RPMI8226 (cell line): ENCODE data around the gene ARHGAP40.

ENCODE experiments used
- DNase-seq: peaks from one replicate; pipeline ENCODE4 v3.0.0-alpha.2; 2015

The ARHGAP40 gene

DNA sequence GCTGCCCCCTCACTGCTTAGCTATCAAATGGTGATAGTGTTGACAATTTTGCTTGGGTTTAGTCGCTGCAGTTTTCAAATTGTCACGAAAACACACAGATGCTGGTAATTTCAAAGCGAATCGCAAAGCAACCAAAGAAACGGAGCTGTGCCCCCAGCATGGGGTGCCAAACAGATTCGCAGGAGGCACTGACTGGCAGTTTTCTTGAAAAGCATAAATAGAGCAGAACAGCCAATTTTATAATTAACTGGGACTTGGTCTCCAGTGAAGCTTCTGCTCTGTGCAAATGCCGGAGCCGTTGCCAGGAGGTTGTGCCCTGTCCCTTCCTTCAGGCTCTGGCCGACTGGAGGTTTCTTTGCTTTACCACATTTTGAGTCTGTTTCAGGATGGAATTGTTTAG lies 18.8 kb downstream of the ARHGAP40 start:
- no peak for DNase-seq

DNA sequence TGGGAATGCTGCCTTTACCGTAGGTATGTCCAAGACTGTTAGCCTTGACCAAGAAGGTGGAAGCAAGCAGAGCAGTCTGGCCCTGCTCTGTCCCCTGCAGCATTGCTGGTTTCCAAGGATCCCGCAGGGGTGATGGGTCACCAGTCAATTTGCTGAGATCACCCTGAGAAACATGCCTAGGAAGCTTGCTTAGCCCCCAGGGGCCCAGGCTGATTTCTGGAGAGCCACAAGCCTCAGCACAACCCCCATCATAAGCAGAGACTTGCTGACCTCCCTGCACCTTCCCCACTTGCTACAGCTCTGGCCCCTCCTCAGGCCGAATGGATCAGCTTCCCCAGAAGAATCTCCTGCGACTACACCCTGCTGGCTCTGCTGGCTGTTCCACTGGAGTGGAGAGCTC lies 21.5 kb downstream of the ARHGAP40 start:
- DNase-seq: no peak

DNA sequence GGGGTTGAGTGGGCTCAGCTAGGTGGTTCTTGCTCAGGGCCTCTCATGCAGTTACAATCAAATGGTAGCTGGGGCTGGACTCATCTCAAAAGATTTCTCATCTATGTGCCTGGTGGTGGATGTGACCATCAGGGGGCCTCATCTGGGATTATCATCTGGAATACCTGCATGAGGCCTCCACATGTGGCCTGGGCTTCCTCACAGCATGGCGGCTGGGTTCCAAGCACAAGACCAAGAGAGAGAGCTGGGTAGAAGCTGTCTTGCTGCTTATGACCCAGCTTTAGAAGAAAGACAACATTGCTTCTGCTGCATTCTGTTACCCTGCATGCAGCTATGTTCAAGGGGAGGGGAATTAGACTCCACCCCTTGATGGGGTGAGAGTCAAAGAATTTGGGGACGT lies 22.5 kb downstream of the ARHGAP40 start:
- DNase-seq: no peak

DNA sequence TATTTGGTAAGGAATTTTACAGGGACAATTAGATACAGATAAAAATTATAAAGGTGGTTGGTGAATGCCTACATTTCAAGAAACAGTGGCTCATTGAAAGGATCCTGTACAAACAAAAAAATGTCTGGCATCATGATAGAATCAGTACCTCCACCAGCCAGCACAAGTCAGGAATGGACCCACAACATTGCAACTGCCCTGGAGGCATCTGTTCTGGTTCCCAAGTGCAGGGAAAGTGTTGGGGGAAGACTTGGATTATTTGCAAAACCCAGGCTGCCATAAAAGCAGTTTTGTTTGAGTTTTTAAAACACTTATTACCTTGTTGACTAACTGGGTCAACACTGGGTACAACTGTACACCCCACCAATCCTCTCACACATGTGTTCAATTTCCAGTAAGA lies 24.3 kb downstream of the ARHGAP40 start:
- DNase-seq: no peak

DNA sequence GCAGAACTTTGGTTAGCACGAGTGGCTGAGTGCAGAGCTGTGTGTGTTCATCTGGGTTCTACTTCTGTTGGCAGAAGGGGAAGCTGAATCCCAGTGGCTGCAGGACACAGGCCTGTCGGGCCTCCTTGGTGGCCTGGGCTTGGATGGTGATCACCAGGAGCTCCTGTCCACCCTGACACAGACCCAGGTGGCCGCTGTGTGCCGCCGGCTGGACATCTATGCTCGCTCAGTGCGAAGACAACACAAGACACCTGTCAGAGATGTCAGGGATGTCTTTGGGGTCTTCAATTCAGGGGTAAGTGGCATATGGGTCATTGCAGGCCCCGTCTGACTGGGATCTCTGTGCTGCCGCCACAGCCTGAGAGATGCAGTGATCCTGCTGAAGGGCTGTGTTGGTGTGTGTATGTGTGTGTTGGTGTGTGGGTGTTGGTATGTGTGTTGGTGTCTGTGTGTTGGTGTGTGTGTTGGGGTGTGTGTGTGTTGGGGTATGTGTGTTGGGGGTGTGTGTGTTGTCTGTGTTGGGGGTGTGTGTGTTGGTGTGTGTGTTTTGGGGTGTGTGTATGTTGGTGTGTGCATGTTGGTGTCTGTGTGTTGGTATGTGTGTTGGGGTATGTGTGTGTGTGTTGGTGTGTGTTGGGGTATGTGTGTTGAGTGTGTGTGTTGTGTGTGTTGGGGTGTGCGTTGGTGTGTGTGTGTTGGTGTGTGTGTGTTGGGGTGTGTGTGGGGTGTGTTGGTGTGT lies 25.5 kb downstream of the ARHGAP40 start:
- no peak for DNase-seq

DNA sequence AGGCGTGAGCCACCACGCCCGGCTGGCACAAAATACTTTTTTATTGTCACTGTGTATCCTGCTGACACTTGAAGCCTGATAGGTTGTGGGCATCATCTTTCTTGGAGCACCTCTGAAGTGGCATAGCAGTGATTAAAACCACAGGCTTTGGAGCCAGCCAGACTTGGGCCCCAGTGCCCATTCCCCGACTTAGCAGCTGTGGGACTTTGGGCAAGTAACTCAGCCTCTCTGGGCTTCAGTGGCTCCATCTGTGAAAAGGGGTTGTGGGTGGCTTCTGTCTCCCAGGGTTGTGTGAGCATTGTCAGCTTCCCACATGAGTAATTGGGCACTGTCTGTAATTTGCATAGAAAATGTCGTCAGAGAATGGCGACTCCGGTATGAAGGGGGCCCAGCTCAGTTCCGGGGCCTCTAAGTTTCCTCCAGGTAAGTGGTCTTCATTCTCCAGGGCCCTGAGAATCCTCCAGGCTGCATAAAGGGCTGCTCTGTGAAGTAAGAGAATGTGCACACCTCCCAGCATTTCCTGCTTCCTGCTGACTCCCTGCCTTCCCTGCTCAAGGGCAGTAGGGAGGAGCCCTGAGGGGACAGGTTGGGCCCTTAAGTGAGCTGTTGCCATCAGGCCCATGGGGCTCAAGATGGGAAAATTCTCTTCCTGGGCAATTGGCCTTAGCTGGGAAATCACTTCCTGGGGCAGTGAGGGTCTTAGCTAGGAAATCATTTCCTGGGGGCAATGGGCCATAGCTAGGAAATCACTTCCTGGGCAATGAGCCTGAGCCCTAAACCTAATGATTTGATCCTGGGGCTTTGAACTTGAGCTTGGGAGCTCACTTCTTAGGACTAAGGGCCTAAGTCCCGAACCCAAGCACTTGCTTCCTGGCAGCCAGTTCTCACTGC lies 27.2 kb downstream of the ARHGAP40 start:
- no peak for DNase-seq

DNA sequence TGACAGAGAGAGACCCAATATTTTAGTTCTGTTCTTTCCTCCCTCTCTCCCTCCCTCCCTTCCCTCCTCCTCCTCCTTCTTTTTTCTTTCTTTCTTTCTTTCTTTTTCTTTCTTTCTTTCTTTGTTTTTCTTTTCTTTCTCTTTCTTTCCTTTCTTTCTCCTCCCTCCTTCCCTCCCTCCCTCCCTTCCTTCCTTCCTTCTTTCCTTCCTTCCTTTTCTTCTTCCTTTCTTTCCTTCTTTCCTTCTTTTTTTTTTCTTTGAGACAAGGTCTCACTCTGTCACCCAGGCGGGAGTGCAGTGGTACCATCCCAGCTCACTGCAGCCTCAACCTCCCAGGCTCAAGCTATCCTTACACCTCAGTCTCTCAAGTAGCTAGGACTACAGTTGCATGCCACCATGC lies 28.4 kb downstream of the ARHGAP40 start:
- DNase-seq: no peak

DNA sequence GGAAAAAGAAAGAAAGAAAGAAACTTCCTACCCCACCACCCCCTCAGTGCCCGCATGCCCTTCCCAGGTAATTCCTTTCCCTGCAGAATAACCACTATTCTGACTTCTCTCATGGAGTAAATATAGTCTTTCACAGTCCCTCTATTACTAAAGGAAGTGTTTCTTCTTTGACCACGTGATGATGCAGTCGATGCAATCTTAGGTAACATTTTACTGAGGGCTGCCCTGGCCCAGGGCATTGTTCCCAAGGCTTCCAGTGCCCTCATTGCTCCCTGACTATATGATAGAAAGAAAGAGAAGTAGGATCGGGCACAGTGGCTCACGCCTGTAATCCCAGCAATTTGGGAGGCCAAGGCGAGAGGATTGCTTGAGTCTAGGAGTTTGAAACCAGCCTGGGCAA lies 29.1 kb downstream of the ARHGAP40 start:
- no peak for DNase-seq

DNA sequence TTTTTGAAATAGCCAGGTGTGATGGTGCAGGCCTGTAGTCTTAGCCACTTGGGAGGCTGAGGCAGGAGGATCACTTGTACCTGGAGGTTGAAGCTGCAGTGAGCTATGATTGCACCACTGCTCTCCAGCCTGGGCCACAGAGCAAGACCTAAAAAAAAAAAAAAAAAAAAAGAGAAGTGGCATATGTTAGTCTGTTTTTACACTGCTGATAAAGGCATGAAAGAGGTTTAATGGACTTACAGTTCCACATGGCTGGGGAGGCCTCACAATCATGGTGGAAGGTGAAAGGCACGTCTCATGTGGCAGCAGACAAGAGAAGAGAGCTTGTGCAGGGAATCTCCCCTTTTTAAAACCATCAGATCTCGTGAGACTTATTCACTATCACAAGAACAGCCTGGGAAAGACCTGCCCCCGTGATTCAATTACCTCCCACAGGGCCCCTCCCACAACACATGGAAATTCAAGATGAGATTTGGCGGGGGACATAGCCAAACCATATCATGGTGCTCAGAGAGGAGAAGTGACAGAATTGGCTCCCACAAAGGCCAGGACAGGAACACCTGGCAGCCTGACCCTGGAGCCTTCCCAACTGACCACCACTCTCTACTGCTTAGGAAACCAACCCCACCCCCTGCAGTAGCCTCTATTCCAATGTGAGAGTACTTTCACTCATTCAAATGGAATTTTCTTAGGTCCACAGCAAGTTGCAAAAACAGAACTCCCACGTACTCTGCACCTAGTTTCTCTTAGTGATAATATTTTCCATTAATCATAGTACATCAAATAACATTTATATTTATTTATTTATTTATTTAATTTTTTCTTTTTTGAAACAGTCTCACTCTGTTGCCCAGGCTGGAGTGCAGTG lies 29.8 kb downstream of the ARHGAP40 start:
- DNase-seq: no peak

DNA sequence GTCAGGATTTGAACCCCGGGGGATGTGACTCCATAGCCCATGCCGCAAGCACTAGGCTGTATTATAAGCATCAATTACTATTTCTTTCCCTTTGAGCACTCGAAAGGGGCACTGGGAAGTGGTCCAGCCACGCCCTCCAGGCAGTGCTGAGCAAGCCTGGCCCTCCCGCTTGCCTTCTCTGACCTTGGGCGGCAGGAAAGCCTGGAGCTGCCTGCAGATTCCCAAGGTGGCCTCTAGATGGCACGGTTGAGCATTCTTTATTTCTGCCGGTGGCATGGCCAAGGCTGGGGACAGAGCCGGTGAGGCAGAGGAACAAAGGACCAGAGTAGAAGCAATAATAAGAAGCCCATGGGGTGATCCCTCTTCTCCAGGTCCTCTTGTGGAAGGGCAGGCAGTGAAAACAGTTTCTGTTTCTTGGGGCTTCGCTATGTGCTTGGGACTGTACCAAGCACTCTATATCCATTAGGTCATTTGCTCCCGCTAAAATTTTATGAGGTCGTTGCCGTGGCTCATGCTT lies 32.0 kb downstream of the ARHGAP40 start:
- DNase-seq: peak; percentile 67

DNA sequence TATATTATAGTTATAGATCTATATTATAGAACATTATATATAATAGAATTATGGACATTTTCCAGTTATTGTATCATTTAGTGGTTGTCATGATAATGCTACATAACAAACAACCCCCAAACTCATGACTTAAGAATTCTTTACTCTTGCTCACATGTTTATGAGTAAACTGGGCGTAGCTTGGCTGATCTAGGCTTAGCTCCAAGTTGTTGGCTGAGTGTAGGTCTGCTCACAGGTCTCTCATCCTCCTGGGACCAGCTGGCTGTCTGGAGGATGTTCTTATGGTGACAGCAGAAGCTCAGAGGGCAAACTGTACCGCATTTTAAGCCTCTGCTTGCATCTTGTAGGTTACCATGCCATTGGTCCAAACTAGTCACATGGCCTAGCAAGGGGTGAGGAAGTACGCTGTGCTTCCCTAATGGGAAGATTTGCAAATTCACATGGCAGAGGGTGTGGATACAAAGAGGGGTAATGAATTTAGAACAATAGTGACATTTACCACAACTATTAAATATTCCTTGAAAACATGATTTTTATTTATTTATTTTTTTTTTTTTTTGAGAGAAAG lies 34.2 kb downstream of the ARHGAP40 start:
- no peak for DNase-seq

DNA sequence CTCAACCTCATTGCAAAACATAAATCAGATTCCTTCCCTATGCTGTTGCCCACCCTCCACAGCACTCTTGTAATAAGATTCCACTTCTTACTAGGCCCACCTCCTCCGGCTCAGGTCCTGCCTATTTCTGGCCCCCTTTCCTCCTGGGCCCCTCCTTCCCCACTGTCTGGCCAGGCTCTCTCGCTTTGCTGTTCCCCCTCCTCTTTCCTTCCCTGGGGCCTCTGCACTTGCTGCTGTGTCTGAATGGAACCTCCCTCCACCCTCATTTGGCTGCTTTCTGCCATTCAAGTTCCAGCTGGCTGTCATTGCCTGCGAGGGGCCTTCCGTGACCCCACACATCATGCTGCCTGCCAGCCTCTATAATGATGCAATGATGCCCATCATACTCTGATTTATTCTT lies 38.9 kb downstream of the ARHGAP40 start:
- DNase-seq: no peak

DNA sequence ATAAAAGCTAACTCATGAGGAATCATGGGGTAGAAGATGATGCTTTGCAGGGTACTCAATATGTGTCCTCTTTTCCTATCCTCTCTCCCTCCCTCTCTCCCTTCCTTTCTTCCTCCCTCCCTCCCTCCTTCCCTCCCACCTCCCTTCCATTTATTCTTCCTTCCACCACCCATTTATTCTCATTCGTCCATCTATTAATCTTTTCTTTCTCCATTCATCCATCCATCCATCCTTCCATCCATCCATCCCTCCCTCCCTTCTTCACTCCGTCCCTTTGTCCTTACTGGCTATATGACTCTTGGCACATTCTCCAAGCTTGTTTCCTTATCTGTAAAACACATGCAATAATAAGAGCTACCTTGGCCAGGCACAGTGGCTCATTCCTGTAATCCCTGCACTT lies 40.9 kb downstream of the ARHGAP40 start:
- DNase-seq: no peak

DNA sequence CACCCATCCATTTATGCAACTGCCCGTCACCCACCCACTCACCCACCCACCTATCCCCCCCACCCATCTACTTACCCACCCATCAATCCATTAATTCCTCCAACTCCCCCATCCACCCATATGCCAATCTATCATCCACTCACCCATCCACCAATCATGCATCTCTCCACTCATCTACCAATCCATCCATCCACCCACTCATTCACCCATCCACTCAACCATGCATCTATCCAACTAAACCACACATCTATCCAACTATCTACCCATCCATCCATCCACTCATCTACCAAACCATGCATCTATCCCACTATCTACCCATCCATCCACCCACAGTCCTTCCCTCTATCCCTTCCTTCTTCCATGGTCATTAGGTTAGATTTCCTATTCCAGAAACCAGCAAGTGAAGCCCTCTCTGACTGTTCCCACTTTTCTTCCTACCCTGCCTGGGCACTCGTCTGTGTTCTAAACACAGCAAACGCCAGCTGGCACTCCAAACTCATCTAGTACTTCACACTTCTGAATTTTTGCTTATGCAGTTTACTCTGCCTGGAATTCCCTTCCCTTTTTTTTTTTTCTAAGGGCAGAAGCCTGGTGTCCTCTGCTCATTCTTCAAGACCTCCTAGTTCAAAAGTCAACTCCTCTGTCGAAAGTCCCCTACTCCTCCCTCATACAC lies 43.1 kb downstream of the ARHGAP40 start:
- no peak for DNase-seq

DNA sequence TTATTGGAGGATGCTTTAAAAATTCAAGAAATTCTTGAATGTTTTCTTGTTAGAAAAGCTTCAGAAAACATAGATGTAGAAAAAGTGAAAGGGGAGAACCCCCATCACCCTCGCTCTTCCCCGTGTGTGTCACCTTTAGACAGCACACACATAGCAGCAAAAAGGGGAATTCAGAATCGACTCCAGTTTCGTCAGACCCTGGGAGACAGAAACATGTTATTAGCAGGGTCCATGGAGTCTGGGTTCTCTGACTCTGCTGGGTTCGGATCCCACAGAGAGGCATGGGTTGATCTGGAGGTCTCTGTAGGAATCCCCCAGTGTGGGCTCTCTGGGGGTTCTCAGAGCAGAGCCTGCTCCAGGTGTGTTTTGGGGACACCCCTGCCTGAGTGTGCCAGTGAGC lies 43.7 kb downstream of the ARHGAP40 start:
- DNase-seq: no peak

DNA sequence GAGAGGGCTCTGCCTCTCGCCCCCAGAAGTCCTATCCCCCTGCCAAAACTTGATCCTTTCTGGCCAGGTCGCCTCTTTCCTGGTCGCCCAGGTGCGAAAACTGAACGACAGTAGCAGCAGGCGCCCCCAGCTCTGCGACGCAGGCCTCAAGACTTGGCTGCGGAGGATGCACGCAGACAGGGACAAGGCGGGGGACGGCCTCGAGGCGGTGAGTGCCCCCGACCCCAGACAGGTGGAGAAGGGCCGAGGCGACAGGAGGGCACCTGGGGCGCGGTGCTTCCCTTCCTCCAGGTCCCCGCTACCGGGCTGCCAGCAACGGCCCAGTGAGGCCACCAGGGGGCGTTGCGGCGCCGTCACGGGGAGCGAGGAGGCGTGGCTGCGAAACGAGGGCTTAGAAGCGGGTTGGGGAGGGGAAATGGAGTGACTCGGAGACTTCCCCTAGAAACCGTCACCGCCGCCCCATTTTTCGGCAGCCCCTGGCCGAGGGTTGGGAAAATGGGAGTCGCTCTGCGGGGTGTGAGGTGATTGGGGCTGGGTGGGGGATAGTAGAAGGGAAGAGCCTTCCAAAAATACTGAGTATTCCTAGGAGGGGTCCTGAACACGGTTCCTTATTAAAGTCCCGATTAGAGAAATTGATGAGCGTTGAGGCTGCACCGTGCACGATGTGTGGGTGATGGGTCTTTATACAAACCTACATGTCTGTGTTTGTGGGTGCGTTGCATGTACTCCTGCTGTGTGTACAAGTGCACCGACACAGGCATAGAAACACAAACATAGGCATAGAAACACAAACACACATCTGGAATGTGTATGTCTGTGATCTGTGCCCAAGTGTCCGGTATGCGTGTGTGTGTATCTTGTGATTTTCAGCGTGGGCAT lies 44.6 kb downstream of the ARHGAP40 start:
- DNase-seq: peak; percentile 85

DNA sequence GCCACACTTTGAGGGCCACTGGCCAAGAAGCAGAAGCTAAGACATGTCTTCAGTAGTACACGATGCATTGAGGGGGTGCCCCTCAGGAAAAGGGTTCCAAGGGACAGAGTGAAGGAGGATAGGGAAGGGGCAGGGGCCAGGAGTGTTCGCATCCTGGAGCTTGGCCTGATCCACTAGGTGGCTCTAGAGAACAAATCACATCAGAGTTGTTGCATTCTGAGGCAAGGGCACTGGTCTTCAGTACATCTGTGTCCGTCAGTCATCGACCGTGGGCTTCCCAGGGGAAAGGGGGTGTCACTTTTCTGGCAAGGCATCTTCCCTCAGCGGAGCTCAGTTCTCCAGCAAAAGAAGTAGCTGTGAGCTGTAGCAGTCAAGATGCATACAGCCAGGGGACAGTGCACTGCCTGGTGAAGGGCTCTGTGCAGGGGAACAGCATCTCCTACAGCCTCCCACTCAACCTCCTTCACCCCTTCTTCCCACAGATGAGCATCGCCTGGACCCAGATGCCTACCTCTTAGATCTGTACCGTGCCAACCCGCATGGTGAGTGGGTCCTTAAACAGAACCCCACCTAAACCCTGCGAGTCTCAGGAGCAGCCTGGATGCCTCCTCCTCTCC lies 47.8 kb downstream of the ARHGAP40 start:
- peak; percentile 36 for DNase-seq

DNA sequence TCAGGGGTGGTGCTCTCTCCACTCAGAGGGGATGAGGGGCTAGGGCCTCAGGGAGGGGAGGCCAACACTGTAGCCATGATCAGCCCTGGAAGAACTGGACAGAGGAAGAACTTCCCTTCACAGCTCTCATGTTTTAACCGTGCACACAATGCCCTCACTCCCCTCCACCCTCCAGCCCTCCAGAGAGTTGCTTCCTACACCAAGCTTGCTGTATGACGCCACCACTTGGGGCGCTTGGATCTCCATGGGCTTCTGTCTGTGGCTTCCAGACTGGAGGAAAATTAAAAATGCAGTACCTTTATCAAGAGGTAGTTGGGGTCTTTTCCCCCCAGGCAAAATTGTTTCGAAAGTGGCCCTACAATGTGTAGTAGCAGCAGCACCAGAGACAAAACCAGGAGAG lies 48.4 kb downstream of the ARHGAP40 start:
- DNase-seq: no peak

DNA sequence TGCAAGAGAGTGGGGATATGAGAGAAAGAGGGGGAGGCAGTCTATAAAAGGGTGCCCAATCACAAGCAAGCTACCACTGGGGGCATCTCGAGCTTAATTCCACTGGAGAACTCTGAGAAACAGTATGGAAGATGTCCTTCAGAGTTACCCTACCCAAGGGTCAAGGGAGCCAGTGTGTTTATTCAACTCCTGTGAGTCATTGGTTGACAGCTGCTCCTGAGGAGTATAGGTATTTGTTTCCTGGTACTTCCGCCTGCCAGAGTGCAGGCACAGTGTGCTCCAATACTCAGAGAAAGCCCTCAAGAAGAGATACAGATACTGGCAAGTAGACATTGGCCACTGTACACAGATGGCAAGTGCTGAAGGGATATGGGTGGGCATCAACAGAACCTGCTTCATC lies 49.5 kb downstream of the ARHGAP40 start:
- DNase-seq: no peak

DNA sequence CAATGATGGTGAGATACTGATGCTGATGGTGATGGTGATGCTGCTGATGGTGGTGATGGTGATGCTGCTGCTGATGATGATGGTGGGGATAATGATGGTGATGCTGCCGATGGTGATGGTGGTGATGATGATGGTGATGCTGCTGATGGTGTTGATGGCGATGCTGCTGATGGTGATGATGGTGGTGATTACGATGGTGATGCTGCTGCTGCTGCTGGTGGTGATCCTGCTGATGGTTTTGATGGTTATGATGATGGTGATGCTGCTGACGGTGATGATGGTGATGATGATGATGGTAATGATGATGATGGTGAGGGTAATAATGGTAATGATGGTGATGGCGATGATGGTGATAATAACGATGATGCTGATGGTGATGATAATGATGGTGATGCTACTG lies 50.0 kb downstream of the ARHGAP40 start:
- no peak for DNase-seq

DNA sequence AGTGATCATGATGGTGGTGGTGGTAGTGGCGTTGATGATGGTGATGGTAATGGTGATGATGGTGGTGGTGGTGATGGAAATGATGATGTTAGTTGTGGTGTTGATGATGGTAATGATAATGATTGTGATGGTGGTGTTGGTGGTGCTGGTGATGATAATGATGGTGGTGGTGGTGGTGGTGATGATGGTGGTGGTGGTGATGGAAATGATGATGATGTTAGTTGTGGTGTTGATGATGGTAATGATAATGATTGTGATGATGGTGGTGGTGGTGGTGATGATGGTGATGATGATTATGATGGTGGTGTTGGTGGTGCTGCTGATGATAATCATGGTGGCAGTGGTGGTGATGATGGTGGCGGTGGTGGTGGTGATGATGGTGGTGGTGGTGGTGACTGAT lies 51.4 kb downstream of the ARHGAP40 start:
- no peak for DNase-seq
